HL-60/S4 treated with retinoic acid at 250 ng/mL for 4 days and 3 days (cell line): ENCODE results near the gene USH1C.

Experiments used
- in situ Hi-C: fragments of 300-500 bp; cut with MboI; formaldehyde crosslinking; loops from 2 replicates; pipeline ENCODE4 v1.7.0; 2022; ENCODE audit warnings: low sequenced_read_pairs

The USH1C gene

GRCh38 chr11:17479284-17480214 lies 64.7 kb downstream of the USH1C start:
- in situ Hi-C loops, result no loop called here

GRCh38 chr11:17478070-17478469 lies 66.1 kb downstream of the USH1C start:
- in situ Hi-C loops, result no loop called here

- in situ Hi-C loops, result no loop called here
These were observed 66.9 kb downstream of the USH1C start for GRCh38 chr11:17477361-17477760.

GRCh38 chr11:17477084-17477333 lies 67.2 kb downstream of the USH1C start:
- in situ Hi-C loops, result no loop called here

- in situ Hi-C loops, result no loop called here
These were observed 67.7 kb downstream of the USH1C start, which contains the start of gene ABCC8 for GRCh38 chr11:17476317-17477083. TSS of gene ABCC8 (minus strand) at chr11:17476845. CDS start at chr11:17476776, 69 bp downstream.

GRCh38 chr11:17475666-17476316 lies 68.4 kb downstream of the USH1C start:
- in situ Hi-C loops, result no loop called here

- in situ Hi-C loops, result no loop called here
These were observed 71.0 kb downstream of the USH1C start for GRCh38 chr11:17473071-17473744.

- in situ Hi-C loops, result no loop called here
These were observed 71.7 kb downstream of the USH1C start for GRCh38 chr11:17472467-17472866.

- in situ Hi-C loops, result no loop called here
These were observed 72.7 kb downstream of the USH1C start for GRCh38 chr11:17471501-17471900.

- in situ Hi-C loops, result no loop called here
These were observed 74.2 kb downstream of the USH1C start for GRCh38 chr11:17469998-17470397.

GRCh38 chr11:17468122-17468521 lies 76.1 kb downstream of the USH1C start:
- in situ Hi-C loops, result no loop called here

GRCh38 chr11:17463546-17464174 lies 80.6 kb downstream of the USH1C start:
- in situ Hi-C loops, result no loop called here

GRCh38 chr11:17462940-17463339 lies 81.3 kb downstream of the USH1C start:
- in situ Hi-C loops, result no loop called here

- in situ Hi-C loops, result no loop called here
These were observed 83.8 kb downstream of the USH1C start for GRCh38 chr11:17460406-17460805.

- in situ Hi-C loops, result no loop called here
These were observed 84.8 kb downstream of the USH1C start for GRCh38 chr11:17459236-17459896.

- in situ Hi-C loops, result no loop called here
These were observed 85.9 kb downstream of the USH1C start for GRCh38 chr11:17458268-17458667.

GRCh38 chr11:17457396-17458173 lies 86.6 kb downstream of the USH1C start:
- in situ Hi-C loops, result no loop called here

GRCh38 chr11:17452668-17453067 lies 91.5 kb downstream of the USH1C start:
- in situ Hi-C loops, result no loop called here

GRCh38 chr11:17449158-17449557 lies 95.1 kb downstream of the USH1C start:
- in situ Hi-C loops, result no loop called here
